ENCODE data around the gene GBP7. TPM values are rescaled to one million over a fixed set of nuclear protein-coding genes. Genes with fewer than 3 reads are reported as not detected.
A peak's percentile ranks its signal among the peaks of the same experiment; 100 is the strongest.
"Not testable (repeated sequence)": the region's sequence is repeated elsewhere in the genome, so short reads cannot be mapped to it uniquely, and the experiment has no call there.

GBP7 gene
- total RNA-seq, 1 donor from 2014 or later, result not detected

DNA sequence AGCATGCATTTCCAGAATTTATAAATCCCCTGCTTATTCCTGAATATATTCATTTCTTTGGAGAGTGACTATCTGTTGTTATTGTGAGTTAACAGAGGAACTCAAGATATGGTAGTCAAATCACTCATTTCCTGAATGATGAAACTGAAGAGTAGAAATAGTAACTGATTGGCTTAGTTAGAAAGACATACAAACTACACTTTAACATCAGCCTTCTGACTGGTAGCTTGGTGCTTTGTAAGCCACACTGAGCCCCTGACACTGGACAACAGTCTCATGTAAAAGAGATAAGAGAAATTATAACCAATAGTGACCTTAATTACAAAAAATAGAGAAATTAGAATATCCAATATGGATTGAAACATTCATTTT is 4.8 kb downstream of the GBP7 start:
- no peak for DNase-seq (ENCODE audit: low read depth in 2 of 2)

DNA sequence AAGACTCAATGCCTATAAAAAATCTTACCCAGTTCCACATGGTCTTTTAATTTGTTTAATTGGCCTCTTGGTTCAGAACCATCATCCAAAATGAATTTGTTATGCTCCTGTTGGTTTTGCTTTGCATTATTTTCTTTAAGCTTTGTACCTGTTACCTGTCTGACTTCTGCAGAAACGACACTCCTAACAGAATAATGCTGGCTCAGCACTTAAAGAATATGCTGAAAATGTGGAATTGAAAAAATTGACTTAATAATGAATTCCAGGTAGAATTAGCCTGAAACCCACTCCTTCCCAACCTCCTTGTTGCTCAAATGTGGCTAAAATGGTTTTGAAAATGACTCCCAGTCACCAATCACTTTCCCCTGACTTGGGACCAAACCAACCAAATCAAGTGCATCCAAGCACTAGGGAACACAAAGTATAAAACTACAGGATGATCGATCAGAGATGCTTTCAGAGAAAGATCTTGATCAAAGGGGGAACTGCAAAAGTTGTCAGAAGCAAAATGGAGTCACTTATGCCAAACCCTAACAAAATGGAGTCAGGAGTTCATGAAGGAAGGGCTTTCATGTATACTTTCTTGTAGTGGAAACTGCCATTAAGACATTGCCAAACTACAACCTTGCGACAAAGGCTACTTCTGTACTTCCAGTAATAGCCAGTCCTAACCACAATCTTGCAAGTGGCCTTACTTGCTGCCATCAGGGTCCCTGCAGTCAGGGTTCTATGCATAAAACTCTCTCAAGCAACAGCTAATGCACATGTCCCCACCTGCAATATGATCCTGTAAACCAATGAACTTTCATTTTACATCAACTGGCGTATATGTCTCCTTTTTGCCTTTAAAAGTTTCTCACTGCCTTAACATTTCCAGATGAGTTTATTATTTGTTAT is 5.4 kb downstream of the GBP7 start:
- DNase-seq (ENCODE audit: low read depth in 2 of 2), result no peak

DNA sequence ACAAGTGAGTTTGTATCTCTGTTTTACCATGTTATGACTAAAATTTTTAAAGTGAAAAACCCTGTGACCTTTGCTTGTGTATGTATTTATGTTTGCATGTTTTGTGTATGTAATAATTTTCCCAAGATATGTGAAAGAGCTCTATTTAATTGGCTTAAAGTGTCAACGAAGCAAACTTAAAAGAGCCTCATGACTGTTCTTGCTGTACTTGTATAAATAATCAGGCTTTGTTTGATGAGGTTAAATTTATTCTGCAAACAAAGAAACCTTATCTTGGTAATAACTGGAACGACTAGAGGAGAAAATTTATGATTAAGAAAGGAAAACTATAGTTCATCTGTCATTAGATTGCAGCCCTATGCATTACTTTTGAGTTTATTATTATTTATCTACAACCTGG is 6.6 kb downstream of the GBP7 start:
- no peak for DNase-seq (ENCODE audit: low read depth in 2 of 2)

DNA sequence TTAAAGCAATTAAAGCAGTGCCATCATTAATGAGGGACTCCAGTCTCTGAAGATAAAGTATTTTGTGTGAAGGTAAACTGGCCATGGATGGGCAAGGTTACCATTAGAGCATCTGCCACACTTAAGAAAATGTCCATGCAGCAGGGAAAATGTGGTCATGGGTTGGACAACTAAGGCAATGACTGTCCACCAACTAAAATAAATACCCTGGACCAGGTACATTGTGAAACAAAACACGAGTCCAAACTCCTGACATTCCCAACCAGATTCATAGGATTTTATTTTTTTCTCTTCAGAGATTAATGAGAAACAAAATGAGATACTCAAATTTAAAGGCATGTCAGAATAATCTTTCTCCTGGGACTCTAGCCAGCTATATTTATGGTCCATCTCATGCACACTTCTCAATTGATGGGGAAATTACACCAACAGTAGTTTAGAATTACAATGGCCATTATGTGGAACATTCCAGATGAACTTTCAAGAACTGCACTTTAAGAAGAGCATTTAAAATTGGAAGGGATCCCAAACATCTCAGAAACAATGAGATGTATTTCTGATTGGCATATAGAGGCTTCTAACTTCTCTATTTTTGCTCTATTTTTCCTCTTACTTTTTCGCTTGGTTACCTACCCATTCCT is 8.1 kb downstream of the GBP7 start:
- DNase-seq (ENCODE audit: low read depth in 2 of 2), result no peak

DNA sequence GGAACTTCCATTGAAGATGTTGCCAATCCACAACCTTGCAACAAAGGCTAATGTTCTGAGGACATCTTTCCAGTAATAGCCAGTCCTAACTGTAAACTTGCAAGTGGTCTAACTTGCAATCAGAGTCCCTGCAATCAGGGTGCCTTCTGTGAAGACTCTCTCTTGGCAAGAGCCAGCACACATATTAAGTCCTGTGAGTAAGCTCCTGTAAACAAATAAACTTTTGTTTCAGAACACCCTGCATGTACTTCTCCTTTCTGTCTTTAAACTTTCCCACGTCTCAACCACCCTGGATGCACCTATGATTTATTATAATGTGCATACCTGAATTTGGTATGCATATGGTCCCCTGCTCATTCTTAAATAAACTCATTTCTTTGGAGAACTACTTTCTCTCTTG is 9.1 kb downstream of the GBP7 start:
- no peak for DNase-seq (ENCODE audit: low read depth in 2 of 2)

DNA sequence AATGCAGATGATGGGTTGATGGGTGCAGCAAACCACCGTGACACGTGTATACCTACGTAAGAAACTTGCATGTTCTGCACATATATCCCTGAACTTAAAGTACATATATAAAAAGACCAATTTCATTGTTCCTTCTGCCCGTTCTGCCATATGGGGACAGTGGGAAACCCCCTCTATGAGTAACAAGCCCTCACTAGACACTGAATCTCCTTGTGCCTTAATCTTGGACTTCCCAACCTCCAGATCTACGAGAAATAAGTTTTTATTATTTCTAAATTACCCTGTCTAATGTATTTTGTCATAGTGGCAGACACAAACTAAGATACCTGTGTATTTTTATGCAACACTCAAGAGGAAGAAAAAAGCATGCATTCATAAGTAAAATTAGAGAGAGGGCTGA is 10.0 kb downstream of the GBP7 start:
- no peak for DNase-seq (ENCODE audit: low read depth in 2 of 2)

DNA sequence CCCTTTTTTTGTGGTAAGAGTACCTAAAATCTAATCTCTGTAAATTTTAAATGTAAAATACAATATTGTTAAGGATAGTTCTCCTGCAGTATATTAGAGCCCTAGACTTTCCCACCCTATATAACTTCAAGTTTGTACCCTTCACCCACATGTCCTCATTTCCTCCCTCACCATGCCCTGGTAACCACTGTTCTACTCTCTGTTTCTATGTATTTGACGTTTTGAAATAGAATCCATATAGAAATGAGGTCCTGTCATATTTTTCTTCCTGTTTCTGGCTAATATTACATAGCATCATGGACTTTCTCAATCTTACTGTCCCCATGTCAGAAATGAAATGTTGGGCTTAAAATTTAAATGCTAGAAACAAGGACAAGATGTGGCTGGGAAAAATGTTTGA is 24.8 kb downstream of the GBP7 start:
- no peak for DNase-seq (ENCODE audit: low read depth in 2 of 2)

DNA sequence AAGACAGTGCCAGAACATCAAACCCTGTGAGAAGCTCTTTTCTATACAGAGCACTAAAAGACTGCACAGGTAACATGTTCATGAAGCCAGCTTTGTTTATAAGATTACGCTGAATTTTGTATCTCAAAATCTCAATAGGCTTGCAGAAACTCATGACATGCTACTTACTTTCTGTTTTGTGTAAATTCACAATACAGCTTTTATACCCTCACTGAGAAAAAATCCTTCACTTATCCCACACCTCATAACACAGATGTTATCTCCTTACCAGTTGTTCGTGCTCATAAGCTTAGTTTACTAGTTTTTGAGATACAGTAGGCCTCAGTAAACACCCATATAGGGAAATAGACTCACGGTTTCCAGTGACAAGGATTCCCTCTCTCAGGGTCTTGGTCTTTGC is 25.8 kb downstream of the GBP7 start:
- no peak for DNase-seq (ENCODE audit: low read depth in 2 of 2)

DNA sequence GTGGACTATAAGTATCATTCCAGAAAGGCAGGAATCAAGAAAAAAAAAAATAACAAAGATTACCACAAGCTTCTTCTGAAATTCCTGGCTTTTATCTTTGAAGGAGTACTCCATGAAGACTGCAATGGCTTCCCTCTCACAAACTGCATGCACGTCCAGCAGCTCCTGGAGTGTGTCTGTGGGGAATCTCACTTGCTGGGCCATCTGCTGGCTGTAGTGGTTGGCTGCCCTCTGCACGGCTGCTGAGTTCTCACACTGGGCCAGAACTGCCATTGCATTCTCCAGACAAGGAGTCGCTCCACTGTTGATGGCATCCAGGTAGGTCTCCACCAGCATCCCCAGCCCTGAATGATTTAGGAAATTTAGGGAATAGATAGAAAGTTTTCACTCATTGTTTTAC is 26.6 kb downstream of the GBP7 start:
- DNase-seq (ENCODE audit: low read depth in 2 of 2), result peak in 1 of 2 donors; percentile 44

DNA sequence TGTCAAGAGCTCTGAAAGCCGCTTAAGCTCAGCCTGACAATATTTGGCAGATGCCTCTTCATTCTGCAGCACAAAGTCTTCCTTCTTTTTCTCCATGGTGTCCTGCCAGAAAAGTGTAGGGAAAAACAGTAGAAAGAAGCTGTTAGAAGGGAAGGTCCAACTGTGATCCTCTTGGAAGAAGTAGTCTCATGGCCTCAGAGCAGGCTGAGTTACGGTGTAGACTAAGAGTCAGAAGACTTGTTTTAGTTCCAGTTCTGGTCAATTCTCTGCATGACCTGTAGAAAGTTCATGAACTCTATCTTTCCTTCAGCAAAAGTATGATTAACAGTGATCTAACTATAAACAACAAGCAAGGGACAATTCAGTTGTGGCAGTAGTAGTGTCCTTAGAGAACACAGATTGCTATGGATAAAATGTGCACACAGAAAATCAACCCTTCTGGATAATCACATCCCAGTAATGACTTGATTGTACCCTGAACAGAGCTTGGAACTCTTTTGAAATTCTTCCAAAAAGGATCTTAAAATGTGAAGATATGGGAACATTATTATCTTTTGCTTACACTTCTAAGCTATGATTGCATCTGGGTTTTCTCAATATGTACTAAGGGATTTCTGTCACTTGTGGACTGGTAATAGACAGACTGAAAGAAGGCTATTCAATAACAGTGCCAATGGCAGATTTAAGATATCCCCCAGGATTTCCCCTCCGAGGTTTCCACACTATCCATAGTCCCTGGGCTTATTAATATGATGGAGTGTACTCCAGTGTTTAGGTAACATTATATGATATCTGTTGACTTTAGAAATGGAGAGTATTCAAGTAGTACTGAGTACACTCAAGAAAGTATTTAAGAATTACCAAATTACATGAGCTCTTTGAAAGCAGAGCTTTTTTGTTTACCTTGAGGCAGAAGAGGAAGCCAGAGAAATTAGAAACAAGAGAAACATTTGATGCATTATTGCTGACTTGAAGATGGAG is 27.8 kb downstream of the GBP7 start:
- no peak for DNase-seq (ENCODE audit: low read depth in 2 of 2)

DNA sequence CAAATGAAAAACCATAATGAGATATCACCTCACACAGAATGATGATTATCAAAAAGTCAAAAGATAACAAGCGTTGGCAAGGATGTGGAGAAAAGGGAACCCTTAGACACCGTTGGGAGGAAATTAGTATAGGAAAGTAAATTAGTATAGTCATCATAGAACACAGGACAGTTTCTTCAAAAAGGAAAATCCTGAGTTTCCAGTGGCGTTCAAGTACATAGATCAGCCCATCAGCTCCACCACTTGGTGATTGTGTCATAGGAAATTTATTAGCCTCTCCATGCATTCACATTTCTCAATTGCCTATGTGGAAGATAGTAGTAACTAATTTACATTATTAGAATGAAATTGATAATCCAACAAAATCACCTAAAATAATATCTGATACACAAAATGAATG is 29.1 kb downstream of the GBP7 start:
- no peak for DNase-seq (ENCODE audit: low read depth in 2 of 2)

DNA sequence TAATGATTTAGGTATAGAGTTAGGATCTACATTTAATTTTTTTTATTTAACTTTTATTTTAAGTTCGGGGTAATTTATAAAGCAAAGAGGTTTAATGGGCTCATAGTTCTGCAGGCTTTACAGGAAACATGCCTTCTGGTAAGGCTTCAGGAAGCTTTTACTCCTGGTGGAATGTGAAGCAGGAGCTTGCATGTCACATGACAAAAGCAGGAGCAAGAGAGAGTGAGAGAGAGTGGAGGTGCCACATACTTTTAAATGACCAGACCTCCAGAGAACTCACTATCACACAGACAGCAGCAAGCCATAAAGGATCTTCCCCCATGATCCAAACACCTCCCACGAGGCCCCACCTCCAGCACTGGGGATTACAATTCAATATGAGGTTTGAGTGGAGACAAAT is 32.3 kb downstream of the GBP7 start:
- DNase-seq (ENCODE audit: low read depth in 2 of 2), result no peak

DNA sequence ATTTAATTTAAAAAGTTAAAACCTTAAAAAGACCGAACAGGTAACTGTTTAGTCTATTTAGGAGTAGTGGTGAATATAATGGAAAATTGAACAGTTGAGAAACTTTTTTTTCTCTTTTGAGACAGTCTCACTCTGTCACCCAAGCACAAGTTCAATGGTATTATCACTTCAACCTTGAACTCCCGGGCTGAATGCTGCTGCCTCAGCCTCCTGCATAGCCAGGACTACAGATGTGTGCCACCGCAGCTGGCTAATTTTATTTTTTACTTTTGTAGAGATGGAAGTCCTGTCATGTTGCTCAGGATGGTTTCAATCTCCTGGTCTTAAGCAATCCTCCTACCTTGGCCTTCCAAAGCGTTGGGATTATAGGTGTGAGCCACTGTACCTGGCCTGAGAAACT is 33.6 kb downstream of the GBP7 start:
- DNase-seq (ENCODE audit: low read depth in 2 of 2), result no peak

DNA sequence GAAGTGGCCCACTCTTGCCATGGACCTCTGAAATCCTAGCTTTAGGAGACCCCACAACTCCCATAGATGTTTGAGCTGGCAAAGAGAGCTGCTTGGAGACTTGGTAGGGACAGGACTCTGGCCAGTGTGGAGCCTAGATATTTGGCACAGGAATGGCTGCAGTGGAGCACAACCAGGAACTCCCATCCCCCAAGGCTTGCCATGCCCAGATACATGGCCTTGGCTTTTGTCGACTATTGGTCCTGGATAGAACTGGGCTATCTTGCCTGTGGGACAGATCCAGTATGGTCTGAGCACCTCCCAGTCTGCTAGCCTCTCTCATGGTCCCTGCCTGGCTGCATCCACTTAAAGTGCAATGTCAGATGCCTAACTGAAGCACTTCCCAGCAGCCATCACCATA is 42.1 kb downstream of the GBP7 start:
- no peak for DNase-seq (ENCODE audit: low read depth in 2 of 2)

DNA sequence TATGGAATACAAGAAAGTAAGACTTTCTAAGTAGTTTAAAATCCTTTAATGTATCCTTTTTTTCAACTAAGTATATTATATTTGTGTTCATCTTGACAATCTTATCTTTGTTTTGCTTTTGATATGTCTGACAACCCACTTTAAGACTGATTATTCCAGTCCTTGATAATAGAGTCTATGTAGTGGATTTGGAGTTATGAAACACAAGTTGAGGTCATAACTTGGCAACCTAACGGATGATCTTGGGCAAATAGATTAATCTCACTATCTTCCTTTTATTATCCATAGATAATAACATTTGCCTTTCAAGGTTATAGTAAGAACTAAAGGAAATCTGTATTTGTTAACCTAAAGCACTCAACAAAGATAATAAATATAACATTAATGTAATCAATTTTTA is 45.1 kb downstream of the GBP7 start:
- no peak for DNase-seq (ENCODE audit: low read depth in 2 of 2)

DNA sequence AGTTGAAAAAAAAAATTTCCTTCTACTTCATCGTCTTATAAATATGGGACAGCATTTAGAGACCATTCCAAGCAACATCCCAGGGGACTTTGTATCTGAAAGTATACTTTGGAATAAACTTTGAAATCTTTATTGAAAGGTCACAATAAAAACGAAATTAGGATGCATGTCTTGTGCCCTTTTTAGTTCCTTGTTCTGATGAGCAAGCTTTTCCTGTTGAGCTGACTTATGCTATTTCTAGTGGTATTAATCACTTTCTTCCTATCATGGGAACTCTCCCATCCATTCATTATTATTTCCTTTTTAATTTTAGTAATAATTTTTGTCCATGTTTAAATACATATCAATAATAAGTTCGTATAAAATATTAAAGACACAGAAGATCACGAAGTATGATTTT is 45.9 kb downstream of the GBP7 start:
- peak in 1 of 2 donors; percentile 21 for DNase-seq (ENCODE audit: low read depth in 2 of 2)

DNA sequence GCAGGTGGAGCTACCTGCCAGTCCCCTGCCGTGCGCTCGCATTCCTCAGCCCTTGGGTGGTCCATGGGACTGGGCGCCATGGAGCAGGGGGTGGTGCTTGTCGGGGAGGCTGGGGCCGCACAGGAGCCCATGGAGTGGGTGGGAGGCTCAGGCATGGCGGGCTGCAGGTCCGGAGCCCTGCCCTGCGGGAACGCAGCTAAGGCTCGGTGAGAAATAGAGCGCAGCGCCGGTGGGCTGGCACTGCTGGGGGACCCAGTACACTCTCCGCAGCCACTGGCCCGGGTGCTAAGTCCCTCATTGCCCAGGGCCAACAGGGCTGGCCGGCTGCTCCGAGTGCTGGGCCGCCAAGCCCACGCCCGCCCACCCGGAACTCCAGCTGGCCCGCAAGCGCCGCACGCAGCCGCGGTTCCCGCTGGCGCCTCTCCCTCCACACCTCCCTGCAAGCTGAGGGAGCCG is 47.8 kb downstream of the GBP7 start:
- DNase-seq (ENCODE audit: low read depth in 2 of 2), result not testable (repeated sequence)

DNA sequence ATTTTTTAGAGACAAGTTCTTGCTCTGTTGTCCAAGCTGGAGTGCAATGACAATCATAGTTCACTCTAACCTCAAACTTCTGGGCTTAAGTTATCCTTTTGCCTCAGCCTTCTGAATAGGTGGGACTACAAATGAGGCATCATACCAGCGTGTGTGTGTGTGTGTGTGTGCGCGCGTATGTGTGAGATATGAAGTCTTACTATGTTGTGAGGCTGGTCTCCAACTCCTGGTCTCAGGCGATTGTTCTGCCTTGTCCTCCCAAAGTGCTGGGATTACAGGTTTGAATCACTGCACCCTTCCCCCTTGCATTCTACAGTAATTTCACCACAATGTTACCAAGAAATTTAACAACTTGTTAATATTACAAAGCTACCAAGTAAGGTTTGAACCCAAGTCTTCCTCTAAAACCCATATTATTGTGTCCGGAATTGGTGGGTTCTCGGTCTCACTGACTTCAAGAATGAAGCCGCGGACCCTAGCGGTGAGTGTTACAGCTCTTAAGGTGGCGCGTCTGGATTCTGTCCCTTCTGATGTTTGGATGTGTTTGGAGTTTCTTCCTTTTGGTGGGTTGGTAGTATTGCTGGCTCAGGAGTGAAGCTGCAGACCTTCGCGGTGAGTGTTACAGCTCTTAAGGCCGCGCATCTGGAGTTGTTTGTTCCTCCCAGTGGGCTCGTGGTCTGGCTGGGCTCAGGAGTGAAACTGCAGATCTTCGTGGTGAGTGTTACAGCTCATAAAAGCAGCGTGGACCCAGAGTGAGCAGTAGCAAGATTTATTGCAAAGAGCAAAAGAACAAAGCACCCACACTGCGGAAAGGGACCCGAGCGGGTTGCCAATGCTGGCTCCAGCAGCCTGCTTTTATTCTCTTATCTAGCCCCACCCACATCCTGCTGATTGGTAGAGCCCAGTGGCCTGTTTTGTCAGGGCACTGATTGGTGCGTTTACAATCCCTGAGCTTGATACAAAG is 48.9 kb downstream of the GBP7 start:
- DNase-seq (ENCODE audit: low read depth in 2 of 2), result peak in 1 of 2 donors; percentile 3

DNA sequence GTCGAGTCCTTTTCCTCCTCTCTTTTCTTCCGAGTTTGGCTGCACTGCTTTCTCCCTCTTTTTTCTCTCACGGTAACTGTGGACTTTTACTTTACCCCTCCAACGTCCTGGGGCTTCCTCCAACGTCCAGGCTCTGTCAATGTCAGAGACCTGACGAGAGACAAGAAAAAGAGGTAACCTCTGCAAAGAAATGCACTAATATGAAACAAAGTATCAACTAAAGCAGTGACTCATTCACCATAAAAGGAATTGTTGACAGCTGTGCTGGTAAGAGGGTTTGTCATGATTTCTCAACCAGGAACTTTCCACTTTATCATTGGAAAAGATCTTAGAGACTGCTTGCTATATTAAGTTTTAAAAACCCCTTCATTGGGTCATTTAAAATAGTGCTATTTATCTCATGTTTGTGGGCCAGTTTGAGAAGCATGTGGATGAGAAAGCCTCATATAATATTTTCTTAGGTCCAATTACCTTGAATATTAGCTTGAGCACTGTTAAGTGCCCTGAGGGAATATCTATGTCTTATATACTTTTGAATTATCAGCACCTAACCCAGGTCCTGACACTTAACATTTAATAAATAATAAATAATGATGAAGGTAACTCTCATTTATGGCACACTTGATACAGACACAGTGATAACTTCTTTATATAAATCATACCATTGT is 49.8 kb downstream of the GBP7 start, which contains the start of gene GBP2:
Gene GBP2, minus strand, starts transcription at position 202 of the 668 bp plus-strand sequence. CDS start 4,148 bp downstream, outside the sequence.
- DNase-seq (ENCODE audit: low read depth in 2 of 2), result peak; percentile 62 to 86

All from dermis microvascular lymphatic vessel endothelial cell (primary cell).